Measurements from ENCODE around the gene CSN1S1.

CSN1S1 gene

DNA sequence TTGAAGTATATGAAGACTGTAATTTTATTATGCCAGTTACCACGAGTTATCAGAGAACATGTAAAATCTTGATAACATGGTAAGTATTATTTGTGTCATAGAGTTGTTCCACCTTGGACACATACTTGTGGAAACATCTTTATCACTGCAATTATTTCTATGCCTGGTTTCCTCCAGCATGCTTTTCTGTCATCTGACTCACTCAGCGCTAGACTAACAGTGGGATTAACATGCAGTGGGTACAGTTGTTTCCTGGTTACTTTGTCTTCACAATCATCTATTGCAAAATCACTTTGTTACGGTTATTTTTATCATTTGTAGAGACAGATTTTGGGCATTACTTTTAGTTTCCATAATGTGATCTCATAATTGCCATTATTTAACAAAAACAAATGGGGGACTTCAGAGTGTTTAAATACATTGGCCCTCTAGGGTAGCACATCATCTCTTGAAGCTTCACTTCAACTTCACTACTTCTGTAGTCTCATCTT lies 64.7 kb downstream of the CSN1S1 start, which contains the start of gene STATH:
STATH (plus strand) TSS at position 441 of the 491 bp plus-strand sequence. CDS start 2,472 bp downstream, outside the sequence.
- DNase-seq = no peak
